Activated T-cell treated with anti-CD3 and anti-CD28 coated beads for 1 hour (primary cell): ENCODE measurements around the gene DGKB.

Source experiments
- DNase-seq: peaks from one replicate; pipeline ENCODE4 v3.0.0-alpha.2; 2020; ENCODE audit warnings: low read depth

Gene DGKB

GRCh38 chr7:14457568-14458453, 444.7 kb downstream of the DGKB start:
- DNase-seq, result peak; percentile 19

GRCh38 chr7:14449291-14449690, 453.3 kb downstream of the DGKB start:
- no peak for DNase-seq

GRCh38 chr7:14446829-14447228, 455.7 kb downstream of the DGKB start:
- DNase-seq, result no peak

- no peak for DNase-seq
These were observed 456.3 kb downstream of the DGKB start for GRCh38 chr7:14446219-14446618.

GRCh38 chr7:14438366-14438765, 464.2 kb downstream of the DGKB start:
- no peak for DNase-seq

GRCh38 chr7:14436878-14437277, 465.7 kb downstream of the DGKB start:
- DNase-seq, result no peak

GRCh38 chr7:14432924-14433323, 469.6 kb downstream of the DGKB start:
- DNase-seq, result no peak

GRCh38 chr7:14430926-14431325, 471.6 kb downstream of the DGKB start:
- DNase-seq, result no peak

GRCh38 chr7:14425559-14425958, 477.0 kb downstream of the DGKB start:
- DNase-seq, result no peak

- DNase-seq, result no peak
These were observed 477.9 kb downstream of the DGKB start for GRCh38 chr7:14424675-14425074.

GRCh38 chr7:14420768-14421167, 481.8 kb downstream of the DGKB start:
- no peak for DNase-seq

- DNase-seq, result no peak
These were observed 483.0 kb downstream of the DGKB start for GRCh38 chr7:14419531-14419930.

GRCh38 chr7:14418633-14419032, 483.9 kb downstream of the DGKB start:
- no peak for DNase-seq

GRCh38 chr7:14414274-14414986, 488.1 kb downstream of the DGKB start:
- DNase-seq, result no peak

GRCh38 chr7:14407246-14408015, 495.1 kb downstream of the DGKB start:
- no peak for DNase-seq

GRCh38 chr7:14403587-14403986, 499.0 kb downstream of the DGKB start:
- DNase-seq, result no peak

GRCh38 chr7:14400271-14400670, 502.3 kb downstream of the DGKB start:
- no peak for DNase-seq

- no peak for DNase-seq
These were observed 504.0 kb downstream of the DGKB start for GRCh38 chr7:14398526-14398925.

- no peak for DNase-seq
These were observed 506.7 kb downstream of the DGKB start for GRCh38 chr7:14395860-14396259.

- no peak for DNase-seq
These were observed 507.8 kb downstream of the DGKB start for GRCh38 chr7:14394786-14395185.

GRCh38 chr7:14389595-14389994, 513.0 kb downstream of the DGKB start:
- DNase-seq, result no peak

GRCh38 chr7:14389181-14389591, 513.4 kb downstream of the DGKB start:
- no peak for DNase-seq

- no peak for DNase-seq
These were observed 517.5 kb downstream of the DGKB start for GRCh38 chr7:14385074-14385473.
